Testis (tissue), 3 donors: ENCODE measurements around the gene PRKG1. TPM values are rescaled to one million over a fixed set of nuclear protein-coding genes. Genes with fewer than 3 reads are reported as not detected.
"Not testable (repeated sequence)": the region's sequence is repeated elsewhere in the genome, so short reads cannot be mapped to it uniquely, and the experiment has no call there.

Source experiments
- DNase-seq: peaks from one replicate; pipeline ENCODE4 v3.0.0-alpha.2; 2019
- H3K27ac ChIP-seq, 2 donors: fragments of 200-600 bp; sonication (generic); one replicate each; pipeline ENCODE4 v1.5.1; 2019
- H3K27me3 ChIP-seq: fragments of 200-600 bp; sonication (generic); one replicate; pipeline ENCODE4 v1.5.1; 2019
- H3K36me3 ChIP-seq: fragments of 200-600 bp; sonication (generic); one replicate; pipeline ENCODE4 v1.5.1; 2017; ENCODE audit warnings: low read depth; ENCODE audit errors: missing control alignments
- H3K4me1 ChIP-seq: fragments of 200-600 bp; sonication (generic); one replicate; pipeline ENCODE4 v1.5.1; 2019
- H3K4me3 ChIP-seq, 2 donors: fragments of 200-600 bp; sonication (generic); one replicate each; pipeline ENCODE4 v1.5.1; 2017 to 2019
- H3K9me3 ChIP-seq: fragments of 200-600 bp; sonication (generic); one replicate; pipeline ENCODE4 v1.5.1; 2017
- POLR2A ChIP-seq: fragments of 450-650 bp; IDR thresholded peaks from one replicate; pipeline ENCODE4 v1.6.1; 2017; ENCODE audit warnings: antibody characterized with exemption, mild to moderate bottlenecking, moderate library complexity
- WGBS, 2 donors: methylation state at CpG; one replicate each; pipeline ENCODE4 v1.1.5; 2018; 5-methylcytosine and 5-hydroxymethylcytosine counted together
- intact Hi-C: fragments of 100-400 bp; cut with DNase I; formaldehyde crosslinking; loops from one replicate; pipeline ENCODE4 v1.15.1; 2023; ENCODE audit warnings: low total_unique reads
- polyA plus RNA-seq: library from polyadenylated mRNA; stranded (reverse); fragments of 350-450 nt; fragmentation: Illumina TruSeq; extraction: RNeasy Lipid Tissue Mini Kit (QIAGEN cat#74804); gene quantifications from one replicate; pipeline ENCODE4 v1.2.3, GENCODE V29; 2014; ENCODE audit warnings: low read depth, low replicate concordance; ENCODE audit not compliant: insufficient read depth
- total RNA-seq, 2 donors: library from RNA; depleted of rRNA; stranded (reverse); fragments of >200 nt; gene quantifications; one replicate each; pipeline ENCODE4 v1.2.3, GENCODE V29; 2016
- TF ChIP-seq, protein P1 (sequence below), 3 experiments: fragments of 450-650 bp in 2 of 3; fragments of 200-600 bp in 1 of 3; sonication (generic) in 1 of 3; IDR thresholded peaks; one replicate each; pipeline ENCODE4 v1.5.1; 2016 to 2019; ENCODE audit warnings: antibody characterized with exemption in 3 of 3, mild to moderate bottlenecking in 2 of 3, moderate library complexity in 1 of 3

The PRKG1 gene
- total and polyA plus RNA-seq, 3 donors from 2014 or later = 6.3 to 15.3 (median 12.5) TPM

DNA sequence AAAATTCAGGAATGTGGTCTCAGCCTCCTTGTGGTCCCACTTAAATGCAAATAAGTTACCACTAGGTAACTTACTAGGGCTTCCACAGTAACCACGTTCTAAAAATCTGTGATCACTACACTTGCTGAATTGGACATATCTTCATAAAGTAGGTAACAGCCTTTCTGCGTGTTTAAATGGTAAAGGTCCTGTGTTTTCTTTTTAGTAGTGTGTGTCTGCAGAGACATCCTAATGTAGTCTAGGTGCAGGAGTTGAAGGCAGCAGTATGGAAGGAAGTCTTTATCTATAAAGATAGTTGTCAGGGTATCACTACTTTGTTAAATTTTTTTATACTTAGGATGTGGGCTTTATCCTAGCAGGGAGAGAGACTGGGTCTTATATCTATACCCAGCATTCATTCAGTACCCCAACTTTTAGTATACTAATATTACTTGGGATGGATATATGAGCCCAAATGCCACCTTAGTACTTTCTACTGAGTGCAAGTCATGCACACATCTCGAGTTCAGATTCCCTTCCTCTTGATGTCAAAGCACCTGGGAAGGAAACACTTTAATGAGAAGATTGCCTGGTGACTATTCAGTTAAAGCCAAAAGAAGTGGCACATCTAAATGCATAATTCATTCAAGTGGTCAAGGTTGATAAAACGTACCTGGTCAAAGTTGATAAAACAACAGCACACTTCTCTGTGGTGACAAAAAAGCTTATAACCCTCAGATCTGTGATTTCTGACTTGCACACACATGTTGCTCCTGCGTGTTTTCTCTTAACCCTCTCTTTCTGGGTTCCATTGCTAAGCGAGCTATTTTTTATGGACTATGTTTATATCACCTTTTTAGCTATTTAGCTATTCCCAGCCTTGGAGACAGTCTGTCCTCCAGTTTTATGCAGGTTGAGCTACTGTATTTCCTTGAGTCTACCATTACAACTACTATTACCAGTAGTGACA lies 958.7 kb downstream of the PRKG1 start:
- Histone ChIP-seq H3K4me1 (no peaks in the 10 kb centered on the region), H3K36me3 (no peaks in the 10 kb centered on the region), H3K27ac (no peak overlapping the region), H3K27me3 (no peaks in the 10 kb centered on the region), H3K4me3 (no peak overlapping the region), H3K9me3 (no peaks in the 10 kb centered on the region)
- no peak for DNase-seq
- no peak for TF ChIP-seq POLR2A
- intact Hi-C loops = no loop called here
- 82 to 85% methylated on average over 6 of the region's 6 CpGs for WGBS, 2 donors

- WGBS, 2 donors = 89 to 91% methylated on average over 13 to 15 of the region's 15 CpGs
- H3K9me3 ChIP-seq, H3K4me3 ChIP-seq, H3K27me3 ChIP-seq, DNase-seq, H3K36me3 ChIP-seq, H3K27ac ChIP-seq, intact Hi-C loops, H3K4me1 ChIP-seq: not testable (repeated sequence)
Measured at GRCh38 chr10:52039002-52039793, 964.9 kb downstream of the PRKG1 start.

GRCh38 chr10:52040486-52040885 lies 966.2 kb downstream of the PRKG1 start:
- 49 to 88% methylated on average over 2 of the region's 2 CpGs for WGBS, 2 donors
- Histone ChIP-seq H3K9me3 (no peaks in the 10 kb centered on the region), H3K27me3 (no peaks in the 10 kb centered on the region), H3K4me1 (no peaks in the 10 kb centered on the region), H3K27ac (no peak overlapping the region), H3K36me3 (no peaks in the 10 kb centered on the region), H3K4me3 (no peak overlapping the region)
- DNase-seq = no peak
- no peak for TF ChIP-seq POLR2A
- TF ChIP-seq, protein P1, sequence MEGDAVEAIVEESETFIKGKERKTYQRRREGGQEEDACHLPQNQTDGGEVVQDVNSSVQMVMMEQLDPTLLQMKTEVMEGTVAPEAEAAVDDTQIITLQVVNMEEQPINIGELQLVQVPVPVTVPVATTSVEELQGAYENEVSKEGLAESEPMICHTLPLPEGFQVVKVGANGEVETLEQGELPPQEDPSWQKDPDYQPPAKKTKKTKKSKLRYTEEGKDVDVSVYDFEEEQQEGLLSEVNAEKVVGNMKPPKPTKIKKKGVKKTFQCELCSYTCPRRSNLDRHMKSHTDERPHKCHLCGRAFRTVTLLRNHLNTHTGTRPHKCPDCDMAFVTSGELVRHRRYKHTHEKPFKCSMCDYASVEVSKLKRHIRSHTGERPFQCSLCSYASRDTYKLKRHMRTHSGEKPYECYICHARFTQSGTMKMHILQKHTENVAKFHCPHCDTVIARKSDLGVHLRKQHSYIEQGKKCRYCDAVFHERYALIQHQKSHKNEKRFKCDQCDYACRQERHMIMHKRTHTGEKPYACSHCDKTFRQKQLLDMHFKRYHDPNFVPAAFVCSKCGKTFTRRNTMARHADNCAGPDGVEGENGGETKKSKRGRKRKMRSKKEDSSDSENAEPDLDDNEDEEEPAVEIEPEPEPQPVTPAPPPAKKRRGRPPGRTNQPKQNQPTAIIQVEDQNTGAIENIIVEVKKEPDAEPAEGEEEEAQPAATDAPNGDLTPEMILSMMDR (IDR thresholded peaks at IDR 0.05) = no peak
- intact Hi-C loops = no loop called here

GRCh38 chr10:52043811-52044210 lies 969.5 kb downstream of the PRKG1 start:
- no peak overlapping the region for H3K4me3 ChIP-seq
- no peaks in the 10 kb centered on the region for H3K4me1 ChIP-seq
- no peaks in the 10 kb centered on the region for H3K9me3 ChIP-seq
- no peak overlapping the region for H3K27ac ChIP-seq
- no peaks in the 10 kb centered on the region for H3K36me3 ChIP-seq
- no peak for DNase-seq
- no peak for TF ChIP-seq POLR2A
- TF ChIP-seq, protein P1 (IDR thresholded peaks at IDR 0.05) = no peak
- intact Hi-C loops = no loop called here
- no peaks in the 10 kb centered on the region for H3K27me3 ChIP-seq

- H3K27me3 ChIP-seq = no peaks in the 10 kb centered on the region
- no peak for DNase-seq
- TF ChIP-seq POLR2A = no peak
- TF ChIP-seq, protein P1 (IDR thresholded peaks at IDR 0.05) = no peak
- H3K9me3 ChIP-seq = no peaks in the 10 kb centered on the region
- no peak overlapping the region for H3K4me3 ChIP-seq
- intact Hi-C loops = no loop called here
- no peaks in the 10 kb centered on the region for H3K4me1 ChIP-seq
- no peak overlapping the region for H3K27ac ChIP-seq
- no peaks in the 10 kb centered on the region for H3K36me3 ChIP-seq
Measured at GRCh38 chr10:52048051-52048450, 973.8 kb downstream of the PRKG1 start.
